Activated CD4-positive, CD25-positive, alpha-beta regulatory T cell treated with anti-CD3 and anti-CD28 coated beads, Interleukin-2, amount 50 U/mL, for 24 hours (primary cell): ENCODE results near the gene CELF4.

Source experiments
- ATAC-seq, 2 donors: fragments of 150-1000 bp; cut with Tn5 transposase; one replicate each; pipeline ENCODE4 v1.10.0; 2021; ENCODE audit warnings: mild to moderate bottlenecking in 1 of 2, moderate library complexity in 1 of 2

The CELF4 gene

DNA sequence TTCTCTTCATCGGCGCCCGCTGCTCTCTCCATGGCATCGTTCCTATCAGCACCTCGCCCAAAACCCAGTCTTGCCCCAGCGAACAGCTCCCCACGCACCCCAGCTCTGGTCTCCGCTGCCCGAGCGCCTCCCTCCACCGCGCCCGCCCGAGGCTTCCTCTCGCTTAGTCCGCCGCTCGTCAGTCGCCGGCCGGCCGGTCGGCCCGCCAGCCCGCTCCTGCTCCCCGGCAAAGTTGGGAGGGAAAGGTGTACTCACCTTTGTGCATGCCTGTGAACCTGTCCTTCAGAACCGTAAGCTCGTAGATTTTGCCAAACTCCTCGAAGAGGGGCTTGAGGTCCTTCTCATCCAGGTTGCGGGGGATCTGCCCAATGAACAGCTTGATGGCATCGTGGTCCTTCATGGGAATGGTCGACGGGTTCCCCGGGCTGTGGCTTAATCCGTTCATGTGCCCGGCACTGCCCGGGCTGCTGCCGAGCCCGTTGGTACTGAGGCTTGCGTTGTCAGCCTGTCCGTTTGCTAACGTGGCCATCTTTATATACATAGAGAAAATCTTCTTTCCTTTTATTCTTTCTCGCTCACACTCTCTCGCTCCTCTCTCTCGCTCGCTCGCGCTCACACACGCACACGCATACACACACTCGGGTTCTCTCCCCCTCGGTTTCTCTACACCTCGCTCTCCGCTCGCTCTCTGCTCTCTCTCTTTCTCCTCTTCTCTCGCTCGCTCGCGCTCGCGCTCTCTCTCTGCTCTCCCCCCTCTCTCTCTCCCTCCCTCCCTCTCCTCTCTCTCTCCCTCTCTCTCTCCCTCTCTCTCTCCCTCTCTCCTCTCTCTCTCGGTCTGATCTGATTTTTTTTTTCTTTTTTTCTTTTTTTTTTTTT lies at the start of gene CELF4:
Gene CELF4 (minus strand): TSS at position 698 of the 876 bp plus-strand sequence.
- no peak for ATAC-seq

DNA sequence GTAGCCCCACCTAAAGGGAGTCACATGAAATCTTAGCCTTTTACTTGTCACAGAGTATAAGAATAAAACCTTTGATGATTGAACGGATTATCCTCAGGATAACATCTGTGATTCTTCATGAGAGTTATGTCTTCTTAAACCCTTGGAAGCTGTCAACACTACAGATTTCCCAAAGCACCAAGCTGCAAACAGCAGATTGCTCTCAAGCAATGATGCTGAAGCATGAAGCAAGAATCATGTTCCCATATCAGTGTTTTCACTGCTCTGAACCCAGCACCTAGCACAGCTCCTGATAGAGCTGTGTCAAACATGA lies 47.6 kb upstream of the CELF4 start:
- ATAC-seq: no peak

DNA sequence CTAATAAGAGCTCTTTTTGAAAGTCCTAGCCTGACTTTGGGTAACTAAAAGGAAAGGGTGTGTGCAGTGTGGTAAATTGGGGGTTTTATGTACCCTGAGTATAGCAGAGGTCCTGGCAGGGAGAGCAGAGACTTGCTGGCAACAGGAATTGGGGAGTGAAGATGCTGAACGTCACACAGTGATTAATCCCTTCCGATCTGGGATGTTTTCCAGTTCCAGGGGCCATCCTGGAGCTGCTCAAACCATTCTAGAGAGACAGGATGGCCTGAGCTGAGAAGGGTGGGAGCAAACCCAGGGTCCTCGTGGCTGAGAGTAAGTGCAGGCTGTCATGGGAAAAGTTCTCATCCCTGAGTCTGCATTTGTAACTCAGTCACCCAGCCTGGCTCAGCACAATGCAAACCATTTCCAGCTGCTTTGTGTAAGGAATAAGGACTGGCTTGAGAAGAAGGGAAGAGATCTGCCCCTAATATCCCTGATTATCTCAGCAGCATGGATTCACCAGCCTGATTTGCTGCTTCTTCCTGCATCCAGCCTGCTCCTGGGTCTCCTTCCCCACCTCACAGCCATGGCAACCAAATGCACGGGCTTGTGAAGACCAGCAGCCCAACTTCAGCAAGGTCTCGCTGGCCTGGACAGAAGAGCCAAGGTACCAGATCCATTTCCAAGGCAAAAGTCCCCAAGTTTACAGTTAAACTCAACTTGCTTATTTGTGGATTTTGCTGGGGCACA lies 47.1 kb upstream of the CELF4 start:
- ATAC-seq: no peak

DNA sequence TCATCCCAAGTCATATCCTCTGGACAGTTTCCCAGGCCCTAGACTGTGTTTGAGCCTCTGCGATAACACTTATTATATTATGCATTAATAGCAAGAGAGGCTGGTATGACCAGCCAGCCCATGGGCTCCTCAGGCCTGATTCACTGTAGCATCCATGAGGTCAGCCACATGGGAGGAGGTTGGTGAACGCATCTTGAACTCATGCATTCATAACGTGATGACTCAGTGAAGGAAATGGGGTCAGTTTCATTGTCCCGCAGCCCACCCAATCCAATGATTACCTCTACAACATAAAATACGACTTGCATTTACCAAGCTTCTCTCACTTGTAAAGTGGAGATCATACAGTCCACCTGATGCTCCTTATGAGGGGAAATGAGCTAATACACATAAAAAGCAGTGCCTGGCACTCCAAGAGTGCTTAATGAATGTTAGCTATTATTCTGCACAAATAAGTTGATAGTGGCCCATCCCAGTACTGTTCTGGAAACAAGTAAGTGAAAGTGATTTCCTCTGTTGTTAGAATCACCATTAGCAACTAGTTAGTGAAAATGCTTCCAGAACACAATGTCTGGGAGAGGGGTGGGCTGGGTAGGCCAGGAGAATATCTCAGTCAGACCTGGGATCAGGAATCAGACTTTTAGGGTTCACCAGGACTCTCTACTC lies 46.1 kb upstream of the CELF4 start:
- ATAC-seq: no peak

DNA sequence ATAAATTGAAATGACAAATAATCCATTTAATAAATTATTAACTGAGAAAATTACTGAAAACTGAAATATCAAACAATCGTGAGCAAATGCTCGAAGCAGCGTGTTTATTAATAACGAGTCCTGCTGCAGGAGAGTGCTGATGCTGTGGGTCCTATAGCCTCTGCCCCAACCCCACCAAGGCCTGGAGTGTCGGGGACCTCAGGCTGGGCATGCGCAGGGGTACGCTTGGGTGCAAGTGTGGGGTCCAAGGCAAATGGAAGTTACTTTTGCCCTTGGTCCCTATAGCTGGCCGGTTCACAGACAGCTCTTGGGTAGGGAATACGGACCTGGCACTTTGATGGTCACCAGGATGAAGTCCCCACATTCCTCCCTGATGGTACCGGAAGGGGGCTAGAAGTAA lies 43.3 kb upstream of the CELF4 start:
- no peak for ATAC-seq

DNA sequence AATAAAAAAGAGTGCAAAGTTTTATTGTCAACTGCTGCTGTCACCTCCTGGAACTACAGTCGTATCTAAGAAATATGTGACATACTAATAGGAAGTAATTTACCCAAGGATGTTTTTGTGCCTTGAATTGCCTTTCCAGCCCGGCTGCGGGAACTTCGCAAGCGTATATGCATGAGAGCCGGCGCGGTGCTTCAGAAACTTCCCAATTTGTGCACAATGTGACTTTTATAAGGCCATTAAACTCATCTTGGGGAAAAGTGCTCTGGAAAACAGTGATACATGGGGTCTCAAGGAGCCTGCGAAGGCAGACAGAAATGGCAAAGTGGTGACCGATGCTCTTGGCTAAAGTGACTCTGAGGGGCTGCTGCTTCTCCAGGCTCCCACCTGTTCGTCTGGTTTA lies 41.7 kb upstream of the CELF4 start:
- ATAC-seq: no peak

DNA sequence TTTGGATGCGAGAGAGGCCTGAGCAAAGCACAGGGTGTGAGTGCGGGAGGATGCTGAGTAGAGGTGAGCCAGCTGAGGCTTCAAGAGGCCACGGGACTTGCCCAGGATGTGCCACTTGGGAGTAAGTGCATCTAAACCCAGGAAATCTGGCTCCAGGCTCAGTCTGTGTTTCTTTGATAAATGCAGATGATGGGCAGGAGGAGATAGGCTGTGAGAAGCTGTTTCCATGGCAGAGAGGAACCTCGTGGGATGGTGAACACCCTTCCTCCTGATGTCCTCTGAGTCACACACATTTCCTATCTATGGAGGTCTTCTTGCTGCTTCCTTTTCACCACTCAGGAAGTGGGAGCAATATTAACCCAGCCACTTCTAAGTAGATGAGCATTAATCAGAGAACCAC lies 38.4 kb upstream of the CELF4 start:
- ATAC-seq: no peak

DNA sequence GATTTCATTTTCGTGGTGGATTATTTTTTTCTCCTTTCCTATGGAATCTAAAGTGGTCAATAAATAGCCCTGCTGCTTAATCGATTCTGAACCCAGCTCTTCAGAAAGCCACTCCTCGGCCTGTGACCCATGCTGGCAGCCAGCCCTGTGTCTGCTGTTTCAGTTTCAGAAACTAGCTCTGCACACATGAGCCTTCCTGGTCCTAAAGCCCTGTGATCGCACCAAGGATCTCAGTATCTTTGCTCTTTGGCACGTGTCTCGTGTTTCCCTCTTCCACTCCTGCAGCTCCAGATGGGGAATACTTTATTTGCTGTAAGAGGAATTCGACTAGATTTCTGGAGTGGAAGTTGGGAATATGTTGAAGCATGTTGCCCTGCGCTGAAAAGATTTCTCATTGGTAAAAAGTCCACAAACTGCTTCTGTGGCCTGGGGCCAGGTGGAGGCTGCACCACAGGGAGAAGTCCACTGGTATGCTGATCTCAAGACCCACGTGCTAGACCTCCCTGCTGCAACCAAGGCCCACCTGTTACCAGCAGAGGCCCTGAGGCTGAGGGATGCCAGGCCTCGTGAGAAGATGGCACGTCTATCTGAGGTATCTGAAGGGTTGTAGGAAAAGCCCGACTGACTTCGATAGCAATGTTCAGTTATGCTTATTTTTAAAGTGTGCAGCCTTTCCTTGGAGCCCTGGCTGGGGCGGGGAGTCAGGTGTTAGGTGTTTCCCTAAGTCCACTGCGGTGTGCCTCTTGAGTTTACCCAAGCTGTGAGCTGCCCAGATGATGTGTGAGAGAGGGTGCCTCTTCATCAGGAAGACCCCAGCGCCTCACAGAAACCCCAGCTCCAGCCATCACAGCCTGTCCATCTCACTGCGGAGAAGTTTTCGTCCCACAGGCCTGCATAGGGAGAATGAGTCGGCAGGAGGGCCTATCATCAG lies 33.6 kb upstream of the CELF4 start:
- peak in 1 of 2 donors; percentile 6 for ATAC-seq

DNA sequence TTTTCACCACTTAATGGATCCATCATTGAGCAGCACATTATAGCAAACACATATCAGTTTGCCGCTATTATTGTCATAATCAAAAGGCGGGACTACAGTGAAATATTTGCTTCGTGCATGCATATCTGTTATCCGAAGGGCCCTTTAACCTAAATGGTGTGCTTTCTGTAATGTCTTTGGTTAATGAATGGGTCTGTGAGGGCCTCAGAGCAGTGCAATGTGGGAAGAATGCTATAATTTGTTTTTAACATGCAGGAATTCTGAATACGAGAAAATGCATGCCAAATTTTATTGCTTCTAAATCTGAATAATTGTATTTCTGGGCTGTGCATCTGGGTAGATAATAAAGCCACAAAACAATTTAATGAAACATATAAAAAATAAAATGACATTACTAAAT lies 32.8 kb upstream of the CELF4 start:
- no peak for ATAC-seq

DNA sequence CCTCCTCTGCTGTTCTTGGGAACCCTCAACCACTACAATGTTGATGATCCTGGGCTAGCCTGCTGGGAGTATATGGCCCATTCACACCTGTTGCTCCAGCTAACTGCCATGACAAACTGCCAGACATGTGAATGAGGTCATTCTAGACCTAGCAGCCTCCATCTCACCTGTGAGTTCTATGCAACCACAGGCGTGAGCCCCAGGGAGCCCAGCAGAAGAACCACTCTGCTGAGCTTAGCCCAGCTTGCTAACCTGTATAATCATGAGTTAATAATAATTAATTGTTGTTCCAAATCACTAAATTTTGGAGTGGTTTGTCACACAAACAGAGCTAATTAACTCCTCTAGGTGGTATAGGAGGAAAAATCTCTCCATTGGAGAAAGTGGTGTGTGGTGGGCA lies 24.7 kb upstream of the CELF4 start:
- ATAC-seq: no peak

DNA sequence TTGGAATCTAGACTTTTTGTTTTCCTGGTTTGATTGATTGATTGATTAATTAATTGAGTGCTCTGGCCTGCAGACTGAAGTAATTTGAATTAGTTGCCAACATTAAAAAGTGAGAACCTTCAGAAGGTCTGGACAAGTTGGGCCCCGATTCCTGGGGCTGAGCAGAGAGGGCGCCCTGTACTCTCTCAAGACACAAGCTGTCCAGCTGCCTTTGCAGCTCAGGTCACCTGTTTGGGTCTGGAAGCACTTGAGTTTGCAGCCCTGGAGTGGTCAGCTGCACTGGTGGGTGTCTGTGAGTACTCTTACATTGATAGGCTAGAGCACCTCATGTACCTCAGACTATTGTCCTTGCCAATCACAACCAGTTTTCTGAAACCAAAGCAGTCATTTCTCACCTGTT lies 22.7 kb upstream of the CELF4 start:
- no peak for ATAC-seq

DNA sequence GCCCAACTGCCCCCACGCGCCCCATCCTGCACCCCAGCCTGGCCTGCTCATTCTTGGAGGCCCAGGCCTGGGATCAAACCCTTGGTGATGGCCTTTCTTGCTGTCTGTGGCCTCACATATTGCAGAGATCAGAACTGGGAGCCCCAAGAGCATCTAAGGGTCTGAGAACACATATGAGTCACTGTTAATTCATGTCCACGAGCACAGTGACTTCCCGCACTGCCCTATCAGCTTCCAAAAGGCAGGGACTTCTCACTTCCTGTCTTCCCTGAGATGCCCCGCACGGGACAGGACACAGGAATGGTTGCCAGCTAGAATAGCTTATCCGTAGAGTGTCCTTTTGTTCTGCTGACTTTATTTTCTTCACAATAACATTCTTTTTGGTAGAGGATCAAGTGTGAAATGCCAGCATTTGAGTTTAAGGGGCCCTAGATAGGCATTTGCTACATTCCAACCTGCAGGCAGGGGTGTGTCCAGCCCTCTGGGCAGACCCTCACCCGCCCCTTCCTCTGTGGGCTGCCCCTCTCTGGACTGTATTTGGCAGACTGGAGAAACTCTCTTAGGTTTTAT lies 21.1 kb upstream of the CELF4 start:
- no peak for ATAC-seq

DNA sequence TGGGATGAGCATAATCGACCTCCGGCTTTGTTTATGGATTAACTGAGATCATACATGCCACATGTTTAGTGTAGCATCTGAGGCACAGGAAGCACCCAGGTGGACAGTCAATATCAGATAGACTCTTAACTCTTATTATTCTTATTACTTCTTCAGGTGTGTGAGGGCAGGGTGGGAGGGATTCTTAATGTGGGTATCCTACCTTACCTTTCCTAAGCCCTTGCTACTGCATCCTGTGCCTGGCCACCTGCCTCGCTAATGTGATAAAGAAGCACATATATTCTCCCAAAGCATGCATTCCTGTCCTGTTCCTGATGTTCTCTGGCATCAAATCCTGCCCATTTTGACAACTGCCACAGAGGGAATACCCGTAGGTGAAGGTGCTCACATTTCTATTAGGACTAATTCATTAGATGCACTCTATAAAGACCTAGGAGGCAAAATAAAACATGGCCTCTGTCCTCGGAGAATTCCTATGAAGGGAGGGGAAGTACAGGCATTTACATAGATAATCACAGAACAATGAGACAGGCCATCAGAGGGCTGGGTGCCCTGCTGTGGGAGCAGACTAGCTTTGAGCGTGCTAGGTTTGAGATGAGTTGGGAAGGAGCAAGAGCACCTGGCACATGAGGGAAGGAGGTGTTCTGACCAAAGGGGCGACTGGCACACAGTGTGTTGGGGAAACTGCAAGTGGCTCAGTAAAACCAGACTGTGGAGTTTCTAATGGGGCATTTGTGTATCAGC lies 19.5 kb upstream of the CELF4 start:
- no peak for ATAC-seq

DNA sequence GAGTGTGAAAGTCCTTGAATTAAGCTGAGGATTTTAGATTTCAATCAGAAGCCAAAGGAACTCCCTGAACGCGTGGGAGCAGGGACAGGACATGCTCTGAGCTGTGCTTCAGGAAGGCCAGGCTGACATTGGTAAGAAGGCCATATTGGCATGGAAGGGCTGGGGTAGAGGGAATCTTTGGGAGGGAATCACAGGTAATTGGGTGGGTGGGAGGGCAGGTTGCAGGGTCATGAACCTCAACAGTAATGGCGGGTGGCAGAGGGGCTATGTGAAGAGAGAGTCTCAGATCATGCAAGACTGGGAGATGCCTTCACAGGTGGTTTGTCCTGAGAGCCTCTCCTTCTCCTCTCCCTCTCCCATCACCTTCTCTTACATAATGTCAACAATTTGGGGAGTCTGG lies 18.6 kb upstream of the CELF4 start:
- ATAC-seq: no peak

DNA sequence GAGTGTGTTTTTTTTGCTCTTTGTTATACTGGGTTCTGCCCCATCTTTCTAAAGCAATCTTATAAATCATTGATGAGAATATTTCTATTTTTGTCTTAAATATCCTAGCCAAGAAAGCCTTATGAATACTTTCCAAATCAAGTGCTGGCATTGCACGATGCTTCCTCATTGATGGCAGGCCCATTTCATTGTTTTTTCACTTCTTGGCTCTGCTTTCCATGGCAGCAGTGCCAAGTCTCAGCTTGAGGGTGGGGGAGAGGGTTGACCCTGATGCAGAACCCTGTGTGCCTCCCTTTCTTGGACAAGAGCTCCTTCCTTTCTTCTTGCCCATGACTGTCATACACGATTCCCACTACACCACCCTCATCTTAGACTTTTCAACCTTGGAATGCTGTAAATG lies 16.7 kb upstream of the CELF4 start:
- ATAC-seq: no peak

DNA sequence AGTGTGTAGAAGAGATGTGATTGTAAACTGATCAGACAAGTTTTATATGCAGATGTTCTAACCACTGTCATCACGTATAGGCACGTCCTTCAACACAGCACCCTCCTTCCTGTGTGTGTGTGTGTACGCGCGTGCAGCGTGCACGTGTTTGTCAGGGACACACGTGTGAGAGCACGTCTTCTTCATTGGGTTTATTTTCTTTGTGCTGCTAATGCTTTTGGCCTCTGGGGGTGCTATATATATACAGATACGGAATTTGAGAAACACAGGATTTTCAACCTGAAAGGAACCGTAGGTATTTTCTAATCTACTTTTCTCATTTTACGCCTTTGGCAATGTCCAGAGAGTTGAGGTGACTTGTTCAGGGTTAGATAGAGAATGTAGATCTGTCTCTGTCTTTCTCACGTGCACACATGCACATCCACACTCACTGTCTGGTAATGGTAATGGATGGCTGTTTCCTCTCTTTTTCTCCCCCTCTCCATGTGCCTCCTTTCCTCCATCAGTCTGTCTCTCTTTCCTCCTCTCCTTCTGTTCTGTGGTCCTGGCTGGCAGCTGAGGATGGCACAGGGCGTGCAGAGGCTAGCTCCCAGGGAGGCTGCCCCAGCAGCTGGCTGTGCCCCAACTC lies 13.4 kb upstream of the CELF4 start:
- ATAC-seq: no peak

DNA sequence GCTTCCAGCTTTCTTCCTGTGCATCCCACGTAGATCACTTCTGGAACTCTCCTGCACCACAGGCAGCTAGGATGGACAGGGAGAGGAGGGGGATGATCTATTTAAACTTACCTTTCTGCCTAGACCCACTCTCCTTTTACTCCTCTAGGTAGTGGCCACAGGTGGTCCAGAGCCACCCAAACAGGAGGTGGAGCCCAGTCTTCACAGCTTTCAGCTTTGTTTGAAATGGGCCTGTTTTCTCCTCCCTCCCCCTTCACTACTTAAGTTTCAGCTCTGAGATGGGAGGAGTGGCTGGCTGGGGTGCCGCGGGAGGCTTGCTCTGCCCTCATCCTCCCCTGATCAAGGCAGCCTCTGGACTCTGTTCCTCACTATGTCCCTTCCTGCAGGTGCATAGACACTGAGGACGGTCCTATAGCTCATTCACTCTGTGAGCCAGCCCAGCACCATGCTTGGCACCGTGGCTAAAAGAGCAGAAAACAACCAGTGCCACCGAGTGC lies 12.6 kb upstream of the CELF4 start:
- ATAC-seq: no peak

DNA sequence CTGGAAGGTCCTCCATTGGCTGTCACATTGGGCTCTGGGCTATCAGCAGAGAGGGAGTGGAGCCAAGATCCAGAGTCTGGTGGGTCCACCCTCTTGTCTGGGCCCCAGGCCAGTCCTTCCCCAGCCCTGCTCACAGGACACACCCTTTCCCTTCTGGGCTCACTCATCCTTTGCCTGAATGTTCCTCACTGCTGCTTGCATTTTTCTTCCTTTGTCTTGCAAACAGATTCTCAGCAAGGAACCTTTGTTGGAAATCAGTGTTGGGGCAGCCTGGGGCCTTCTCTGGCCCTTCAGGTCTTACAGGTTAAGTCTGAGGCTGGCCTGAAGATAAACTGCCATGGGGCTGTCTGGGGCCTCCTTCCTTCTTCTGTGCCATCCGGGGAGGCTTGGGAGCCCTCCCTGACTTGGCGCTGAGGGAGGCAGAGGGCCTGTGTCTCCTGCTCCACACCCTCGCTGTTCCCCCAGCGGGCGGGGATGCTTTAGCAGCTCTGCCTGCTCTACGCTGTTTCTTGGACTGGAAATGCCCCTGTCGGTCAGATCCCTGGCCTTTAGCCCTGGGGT lies 11.5 kb upstream of the CELF4 start:
- no peak for ATAC-seq

DNA sequence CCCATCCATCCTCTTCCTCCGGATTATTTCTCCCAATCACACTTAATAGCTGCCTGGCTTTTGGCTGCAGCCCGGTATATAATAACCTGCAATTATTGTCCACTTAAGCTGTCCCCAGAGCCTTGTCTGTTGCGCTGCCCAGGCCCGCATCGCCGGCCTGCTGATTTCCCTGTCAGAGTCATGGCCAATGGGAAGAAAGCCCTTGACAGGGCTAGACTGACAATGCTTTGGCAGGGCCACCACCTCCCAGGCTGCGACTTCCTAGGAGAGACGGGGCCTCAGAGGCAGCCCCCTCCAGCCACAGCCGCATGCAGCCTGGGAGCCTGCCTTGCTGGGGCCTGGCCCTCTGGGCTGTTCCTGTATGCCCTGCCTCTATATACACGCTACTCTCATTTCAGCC lies 10.0 kb upstream of the CELF4 start:
- no peak for ATAC-seq

DNA sequence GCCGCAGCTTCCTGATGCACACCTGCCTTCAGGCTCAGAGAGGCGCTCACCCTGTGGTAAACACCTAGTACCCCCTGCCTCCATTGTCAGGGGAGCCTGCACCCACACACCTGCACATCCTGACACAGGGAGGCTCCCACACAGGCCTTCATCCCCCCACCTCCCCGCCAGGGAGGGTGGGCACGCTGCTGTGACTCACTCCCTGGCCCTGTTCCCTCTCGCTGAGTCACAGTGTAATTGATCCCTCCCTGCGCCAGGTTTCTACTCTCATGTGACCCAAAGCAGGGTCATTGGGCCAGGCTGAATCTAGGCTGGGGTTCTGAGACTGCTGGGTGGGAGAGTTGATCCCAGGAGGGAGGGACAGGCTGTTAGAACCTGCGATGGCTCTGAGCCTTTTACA lies 8.5 kb upstream of the CELF4 start:
- no peak for ATAC-seq

DNA sequence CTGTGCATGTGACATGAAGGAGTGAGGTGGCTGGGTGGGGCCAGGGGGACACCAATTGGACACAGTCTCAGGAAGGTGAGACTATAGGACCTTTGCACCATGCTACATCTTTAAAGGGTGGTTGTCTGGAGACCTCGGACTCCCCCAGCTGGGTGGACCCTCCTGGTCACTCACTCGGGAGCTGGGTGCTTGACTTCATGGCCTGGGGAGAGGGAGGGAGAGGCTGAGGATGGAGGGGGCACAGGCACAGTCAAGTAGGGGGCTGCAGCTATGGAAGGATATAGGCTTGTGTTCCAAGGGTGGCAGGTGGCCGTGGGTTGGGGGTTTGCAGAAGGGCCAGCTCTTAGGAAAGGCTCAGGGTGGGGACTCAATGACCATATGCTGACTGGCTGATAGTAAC lies 7.1 kb upstream of the CELF4 start:
- ATAC-seq: no peak
